ENCODE data around the gene NOP14.
A peak's percentile ranks its signal among the peaks of the same experiment; 100 is the strongest.
"Not testable (repeated sequence)": the region's sequence is repeated elsewhere in the genome, so short reads cannot be mapped to it uniquely, and the experiment has no call there.

Gene NOP14

GRCh38 chr4:2963175-2963965, at the start of gene NOP14, which contains the start of gene GRK4:
Gene NOP14, minus strand, starts transcription at chr4:2963406. Its CDS starts 87 bp downstream, at chr4:2963319.
Gene GRK4, plus strand, starts transcription at chr4:2963571. Its CDS starts 500 bp downstream, at chr4:2964071.
- peak; percentile 98 for DNase-seq (ENCODE audit: low spot score)

- DNase-seq (ENCODE audit: low spot score) = no peak
These were observed 48.4 kb upstream of the NOP14 start for GRCh38 chr4:3011456-3012220.

GRCh38 chr4:3010998-3011397, 47.8 kb upstream of the NOP14 start:
- DNase-seq (ENCODE audit: low spot score) = no peak

GRCh38 chr4:3010577-3010976, 47.4 kb upstream of the NOP14 start:
- no peak for DNase-seq (ENCODE audit: low spot score)

- no peak for DNase-seq (ENCODE audit: low spot score)
These were observed 46.2 kb upstream of the NOP14 start for GRCh38 chr4:3009422-3009821.

GRCh38 chr4:3007724-3008123, 44.5 kb upstream of the NOP14 start:
- DNase-seq (ENCODE audit: low spot score) = no peak

GRCh38 chr4:2996415-2996814, 33.2 kb upstream of the NOP14 start:
- no peak for DNase-seq (ENCODE audit: low spot score)

GRCh38 chr4:2995546-2996265, 32.5 kb upstream of the NOP14 start:
- DNase-seq (ENCODE audit: low spot score) = no peak

- DNase-seq (ENCODE audit: low spot score) = no peak
These were observed 31.7 kb upstream of the NOP14 start for GRCh38 chr4:2994917-2995316.

GRCh38 chr4:2991243-2991642, 28.0 kb upstream of the NOP14 start:
- DNase-seq (ENCODE audit: low spot score) = no peak

GRCh38 chr4:2983715-2984114, 20.5 kb upstream of the NOP14 start:
- not testable (repeated sequence) for DNase-seq (ENCODE audit: low spot score)

- DNase-seq (ENCODE audit: low spot score) = no peak
These were observed 18.8 kb upstream of the NOP14 start for GRCh38 chr4:2982012-2982411.

GRCh38 chr4:2981256-2981819, 18.1 kb upstream of the NOP14 start:
- DNase-seq (ENCODE audit: low spot score) = no peak

GRCh38 chr4:2977211-2978088, 14.2 kb upstream of the NOP14 start:
- DNase-seq (ENCODE audit: low spot score) = no peak

GRCh38 chr4:2971275-2971674, 8.1 kb upstream of the NOP14 start:
- DNase-seq (ENCODE audit: low spot score) = no peak

GRCh38 chr4:2968381-2968780, 5.2 kb upstream of the NOP14 start:
- DNase-seq (ENCODE audit: low spot score) = no peak

GRCh38 chr4:2965262-2965661, 2.1 kb upstream of the NOP14 start:
- no peak for DNase-seq (ENCODE audit: low spot score)

- no peak for DNase-seq (ENCODE audit: low spot score)
These were observed 1.6 kb upstream of the NOP14 start for GRCh38 chr4:2964706-2965258.

GRCh38 chr4:2963966-2964471, 813 bp upstream of the NOP14 start:
- no peak for DNase-seq (ENCODE audit: low spot score)

GRCh38 chr4:2962614-2963174, 512 bp downstream of the NOP14 start:
- DNase-seq (ENCODE audit: low spot score) = no peak
